H9 (cell line): ENCODE measurements around the gene PRMT7. TPM values are rescaled to one million over a fixed set of nuclear protein-coding genes. Genes with fewer than 3 reads are reported as not detected.

Source experiments
- DNase-seq: peaks from one replicate; pipeline ENCODE4 v3.0.0-alpha.2; 2017
- H2AFZ ChIP-seq: one replicate; pipeline ENCODE4 v1.6.1; 2013; ENCODE audit warnings: mild to moderate bottlenecking, low read length, control low read depth, moderate library complexity
- H2AK5ac ChIP-seq: 2 replicates; pipeline ENCODE4 v1.6.1; 2013; ENCODE audit warnings: low read length, control low read depth, mixed read lengths; ENCODE audit not compliant: insufficient read length
- H2BK120ac ChIP-seq: one replicate; pipeline ENCODE4 v1.6.1; 2013; ENCODE audit warnings: low read depth, mild to moderate bottlenecking, low read length, control low read depth, inconsistent platforms; ENCODE audit not compliant: poor library complexity, severe bottlenecking
- H2BK12ac ChIP-seq: 2 replicates; pipeline ENCODE4 v1.6.1; 2013; ENCODE audit warnings: low read length, control low read depth, mixed read lengths, low read depth; ENCODE audit not compliant: insufficient read length
- H2BK15ac ChIP-seq: 2 replicates; pipeline ENCODE4 v1.6.1; 2013; ENCODE audit warnings: low read depth, low read length, control low read depth
- H2BK20ac ChIP-seq: one replicate; pipeline ENCODE4 v1.6.1; 2013; ENCODE audit warnings: low read depth, mild to moderate bottlenecking, low read length, control low read depth, inconsistent platforms; ENCODE audit not compliant: poor library complexity, severe bottlenecking
- H2BK5ac ChIP-seq: 2 replicates; pipeline ENCODE4 v1.6.1; 2013; ENCODE audit warnings: low read length, control low read depth, mixed read lengths; ENCODE audit not compliant: insufficient read length
- H3K14ac ChIP-seq: 2 replicates; pipeline ENCODE4 v1.6.1; 2013; ENCODE audit warnings: low read length, control low read depth; ENCODE audit not compliant: insufficient read depth
- H3K18ac ChIP-seq: 2 replicates; pipeline ENCODE4 v1.6.1; 2013; ENCODE audit warnings: low read depth, mild to moderate bottlenecking, mixed read lengths, low read length, control low read depth; ENCODE audit not compliant: insufficient read length
- H3K23ac ChIP-seq: 2 replicates; pipeline ENCODE4 v1.6.1; 2013; ENCODE audit warnings: low read length, control low read depth, mixed read lengths, low read depth; ENCODE audit not compliant: insufficient read length
- H3K23me2 ChIP-seq: 2 replicates; pipeline ENCODE4 v1.6.1; 2013; ENCODE audit warnings: low read depth, mild to moderate bottlenecking, mixed read lengths, low read length, control low read depth; ENCODE audit not compliant: insufficient read length, poor library complexity, severe bottlenecking
- H3K27ac ChIP-seq: 2 replicates; pipeline ENCODE4 v1.5.1; 2013; ENCODE audit warnings: low read length, control low read depth, mixed read lengths, low read depth; ENCODE audit not compliant: insufficient read length
- H3K27me3 ChIP-seq: 2 replicates; pipeline ENCODE4 v1.6.1; 2013; ENCODE audit warnings: low read length, control low read depth, inconsistent platforms; ENCODE audit not compliant: insufficient read depth
- H3K4ac ChIP-seq: 2 replicates; pipeline ENCODE4 v1.6.1; 2013; ENCODE audit warnings: low read depth, mild to moderate bottlenecking, control low read depth, inconsistent platforms, low read length, moderate library complexity
- H3K4me1 ChIP-seq: 2 replicates; pipeline ENCODE4 v1.6.1; 2013; ENCODE audit warnings: low read length, control low read depth, inconsistent platforms; ENCODE audit not compliant: insufficient read depth
- H3K4me2 ChIP-seq: 2 replicates; pipeline ENCODE4 v1.6.1; 2013; ENCODE audit warnings: low read length, control low read depth, mixed read lengths; ENCODE audit not compliant: insufficient read length, insufficient read depth
- H3K56ac ChIP-seq: 2 replicates; pipeline ENCODE4 v1.6.1; 2013; ENCODE audit warnings: low read depth, mild to moderate bottlenecking, mixed read lengths, low read length, control low read depth; ENCODE audit not compliant: insufficient read length
- H3K79me1 ChIP-seq: 2 replicates; pipeline ENCODE4 v1.6.1; 2013; ENCODE audit warnings: low read depth, mild to moderate bottlenecking, moderate library complexity, low read length, control low read depth, inconsistent platforms; ENCODE audit not compliant: insufficient read depth, poor library complexity, severe bottlenecking
- H3K79me2 ChIP-seq: 2 replicates; pipeline ENCODE4 v1.6.1; 2013; ENCODE audit warnings: low read length, control low read depth, inconsistent platforms; ENCODE audit not compliant: insufficient read depth
- H3K9ac ChIP-seq: 2 replicates; pipeline ENCODE4 v1.6.1; 2013; ENCODE audit warnings: low read length, control low read depth, mixed read lengths; ENCODE audit not compliant: insufficient read length; ENCODE audit errors: extremely low read depth
- H3K9me3 ChIP-seq: one replicate; pipeline ENCODE4 v1.6.1; 2013; ENCODE audit warnings: low read depth, low read length, inconsistent platforms; ENCODE audit not compliant: control insufficient read depth
- H3T11ph ChIP-seq: one replicate; pipeline ENCODE4 v1.6.1; 2013; ENCODE audit warnings: mild to moderate bottlenecking, low read length, control low read depth, inconsistent platforms
- H4K20me1 ChIP-seq: one replicate; pipeline ENCODE4 v1.6.1; 2013; ENCODE audit not compliant: control insufficient read depth, insufficient read length, insufficient read depth
- H4K5ac ChIP-seq: 2 replicates; pipeline ENCODE4 v1.6.1; 2013; ENCODE audit warnings: low read depth, mild to moderate bottlenecking, mixed read lengths, low read length, control low read depth; ENCODE audit not compliant: insufficient read length
- H4K8ac ChIP-seq: replicated peaks from 2 replicates; pipeline ENCODE4 v1.6.1; 2013; ENCODE audit warnings: low read length, control low read depth, mixed read lengths, low read depth; ENCODE audit not compliant: insufficient read length
- H4K91ac ChIP-seq: 2 replicates; pipeline ENCODE4 v1.6.1; 2013; ENCODE audit warnings: low read depth, mild to moderate bottlenecking, moderate library complexity, mixed read lengths, low read length, control low read depth; ENCODE audit not compliant: insufficient read length
- H3K27ac Mint-ChIP-seq, 3 experiments: 2 replicates in 2 of 3; 3 replicates in 1 of 3; pipeline ENCODE4 v1.8.0; 2020 to 2021; ENCODE audit warnings: mixed read lengths in 3 of 3, mild to moderate bottlenecking in 1 of 3, moderate library complexity in 1 of 3
- H3K27me3 Mint-ChIP-seq: 2 replicates; pipeline ENCODE4 v1.8.0; 2021; ENCODE audit warnings: low read depth, mild to moderate bottlenecking, moderate library complexity, mixed read lengths
- H3K36me3 Mint-ChIP-seq, 3 experiments: 2 replicates in 2 of 3; 3 replicates in 1 of 3; pipeline ENCODE4 v1.8.0; 2020 to 2021; ENCODE audit warnings: low read depth in 3 of 3, mixed read lengths in 3 of 3; ENCODE audit not compliant: insufficient read depth in 1 of 3
- H3K4me1 Mint-ChIP-seq, 2 experiments: 2 replicates each; pipeline ENCODE4 v1.8.0; 2020; ENCODE audit warnings: mixed read lengths in 2 of 2
- H3K4me3 Mint-ChIP-seq, 2 experiments: 2 replicates in 1 of 2; 3 replicates in 1 of 2; pipeline ENCODE4 v1.8.0; 2020 to 2021; ENCODE audit warnings: mild to moderate bottlenecking in 2 of 2, mixed read lengths in 2 of 2, moderate library complexity in 1 of 2
- H3K9me3 Mint-ChIP-seq, 2 experiments: 2 replicates in 1 of 2; 3 replicates in 1 of 2; pipeline ENCODE4 v1.8.0; 2020; ENCODE audit warnings: mild to moderate bottlenecking in 2 of 2, mixed read lengths in 2 of 2, moderate library complexity in 1 of 2
- CTCF ChIP-seq: fragments of 200-600 bp; sonication (generic); conservative IDR thresholded peaks from 3 replicates; pipeline ENCODE4 v1.8.0; 2021; ENCODE audit warnings: antibody characterized with exemption, mild to moderate bottlenecking
- WGBS: extraction: QIAGEN DNeasy Blood & Tissue Kit; methylation state at CpG from one replicate; pipeline ENCODE4 v1.1.7; 2013; ENCODE audit warnings: missing lambda C conversion rate, low lambda C conversion rate, mixed read lengths; ENCODE audit not compliant: insufficient read length; ENCODE audit errors: extremely low coverage; 5-methylcytosine and 5-hydroxymethylcytosine counted together
- total RNA-seq: library from RNA; stranded (reverse); gene quantifications from 2 replicates; pipeline ENCODE4 v1.2.1, GENCODE V29; 2021

Gene PRMT7
- total RNA-seq, 1 experiment from 2014 or later: 56.6 TPM

- Histone ChIP-seq H2BK5ac (no peak overlapping the region), H3K79me2 (no peaks in the 10 kb centered on the region), H3T11ph (no peak overlapping the region), H3K4ac (no peak overlapping the region), H2BK15ac (no peak overlapping the region), H3K18ac (no peak overlapping the region), H3K27me3 (no peaks in the 10 kb centered on the region), H3K23me2 (no peaks in the 10 kb centered on the region), H2AK5ac (no peak overlapping the region), H2BK120ac (no peak overlapping the region), H2BK12ac (no peak overlapping the region), H3K14ac (no peak overlapping the region), H4K20me1 (peaks cover 3% of the 10 kb centered on the region), H3K4me2 (no peak overlapping the region), H2BK20ac (no peak overlapping the region), H3K27ac (no peak overlapping the region), H4K5ac (no peak overlapping the region), H4K91ac (no peak overlapping the region), H3K4me1 (no peaks in the 10 kb centered on the region), H3K23ac (no peak overlapping the region), H2AFZ (no peak overlapping the region), H3K9me3 (no peaks in the 10 kb centered on the region), H4K8ac (no peak overlapping the region), H3K56ac (no peak overlapping the region), H3K9ac (no peak overlapping the region), H3K79me1 (no peaks in the 10 kb centered on the region)
- Mint-ChIP-seq H3K27ac (peak overlapping the region in 1 of 3 experiments; percentile 53; a peak in 2 of 7 replicates), H3K4me3 (no peak overlapping the region), H3K36me3 (peaks cover 21 to 78% (median 71%) of the 10 kb centered on the region in 3 experiments; a peak in 6 of 7 replicates), H3K9me3 (no peaks in the 10 kb centered on the region; a peak in 1 of 5 replicates), H3K4me1 (peaks cover 1 to 4% of the 10 kb centered on the region in 2 experiments), H3K27me3 (no peaks in the 10 kb centered on the region)
- TF ChIP-seq CTCF: no peak
- WGBS: no CpG with 5 or more reads among the region's 4 CpGs
- DNase-seq: no peak
Measured at GRCh38 chr16:68347605-68348004, 36.8 kb downstream of the PRMT7 start.
